GM19395 (cell line): ENCODE results near the gene FUT1.
"Not testable (repeated sequence)": the region's sequence is repeated elsewhere in the genome, so short reads cannot be mapped to it uniquely, and the experiment has no call there.

ENCODE experiments used
- ATAC-seq: cut with Tn5 transposase; IDR thresholded peaks from one replicate; pipeline ENCODE4 v1.9.1; 2021; ENCODE audit warnings: mild to moderate bottlenecking, moderate library complexity; ENCODE audit not compliant: unreplicated experiment

FUT1 gene

DNA sequence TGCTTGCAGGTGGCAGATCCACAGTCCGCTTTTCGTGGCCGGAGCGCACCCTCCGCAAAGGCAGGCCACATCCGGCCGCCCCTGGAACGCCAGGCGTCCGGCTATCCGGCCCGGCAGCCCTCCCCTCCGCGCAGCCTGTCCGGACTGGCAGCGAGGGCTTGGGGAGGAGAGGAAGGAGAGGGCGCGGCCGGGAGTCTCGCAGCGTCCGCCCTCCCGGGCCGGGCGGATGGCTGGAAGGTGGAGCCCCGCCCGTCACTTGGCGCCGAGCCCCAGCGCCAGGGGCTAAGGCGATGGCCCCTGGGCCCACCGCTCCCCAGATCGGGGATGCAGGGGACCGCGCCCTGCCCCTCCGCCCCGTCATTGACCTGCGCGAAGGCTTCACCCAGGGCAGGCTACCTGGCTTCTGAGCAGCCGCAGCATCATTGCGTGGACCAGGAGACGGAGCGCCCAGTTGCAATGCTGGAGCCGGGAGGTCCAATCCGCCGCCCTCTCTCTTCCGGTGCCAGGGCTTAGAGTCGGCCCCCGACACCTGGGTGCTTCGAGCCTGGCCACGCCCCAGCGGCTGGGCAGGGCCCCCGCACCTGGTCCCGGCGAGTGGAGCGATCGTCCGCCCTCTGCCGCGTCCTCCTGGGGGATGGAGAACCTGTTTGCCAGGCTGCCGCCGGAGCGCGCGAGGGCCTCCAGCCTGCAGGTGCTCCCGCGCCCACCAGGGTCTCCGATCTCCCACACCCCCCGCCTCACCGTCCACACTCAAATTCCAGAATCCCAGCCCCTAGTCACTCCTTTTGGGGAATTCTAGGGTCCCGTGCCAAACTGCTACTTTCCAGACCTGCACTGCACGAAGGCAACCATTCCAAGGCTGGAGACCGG lies at the start of gene FUT1:
TSS of gene FUT1 (minus strand) at position 146 of the 870 bp plus-strand sequence. CDS start 1,360 bp downstream, outside the sequence.
- no peak for ATAC-seq

DNA sequence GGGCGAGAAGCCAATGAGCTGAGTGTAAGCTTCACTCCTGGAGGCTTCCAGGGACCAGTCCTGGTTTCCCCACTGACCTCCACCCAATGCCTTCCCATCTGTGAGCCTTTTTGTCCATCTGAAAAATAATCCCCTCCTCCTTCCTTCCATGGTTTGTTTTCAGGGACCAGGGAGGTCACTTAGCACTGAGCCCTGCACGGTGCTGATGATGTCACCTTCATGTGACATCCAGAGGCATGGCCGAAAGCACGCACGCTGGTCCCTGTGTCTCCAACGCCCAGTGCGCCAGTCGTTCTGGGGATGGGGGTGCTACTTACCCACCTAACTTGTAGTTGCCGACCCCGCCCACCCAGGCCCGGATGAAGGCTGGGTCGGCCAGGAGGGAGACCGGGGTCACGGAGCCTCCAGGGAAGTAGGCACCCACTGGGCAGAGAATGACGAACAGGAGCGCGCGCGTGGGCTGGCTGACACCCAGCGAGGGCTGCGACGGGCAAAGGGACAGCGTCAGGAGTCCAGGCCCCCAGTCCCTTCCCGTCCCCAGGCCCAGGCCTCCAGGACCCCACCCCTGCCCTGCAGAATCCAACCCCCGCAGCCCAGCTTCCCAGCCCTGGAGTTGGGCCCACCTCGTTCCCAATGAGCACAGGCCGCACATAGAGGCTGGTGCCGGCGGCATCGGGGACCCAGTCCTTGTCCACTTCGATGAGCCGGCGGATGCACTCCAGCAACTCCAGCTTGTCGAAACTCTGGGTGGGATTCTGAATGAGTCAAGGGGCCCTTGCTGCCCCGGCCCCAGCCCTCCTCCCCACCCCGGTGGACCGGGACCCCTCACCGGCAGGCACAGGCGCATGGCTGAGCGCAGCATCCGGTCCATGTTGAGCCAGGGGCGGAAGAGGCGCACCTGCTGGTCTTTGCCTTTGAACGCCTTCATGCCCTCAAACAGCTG lies 47.2 kb upstream of the FUT1 start:
- ATAC-seq = no peak

DNA sequence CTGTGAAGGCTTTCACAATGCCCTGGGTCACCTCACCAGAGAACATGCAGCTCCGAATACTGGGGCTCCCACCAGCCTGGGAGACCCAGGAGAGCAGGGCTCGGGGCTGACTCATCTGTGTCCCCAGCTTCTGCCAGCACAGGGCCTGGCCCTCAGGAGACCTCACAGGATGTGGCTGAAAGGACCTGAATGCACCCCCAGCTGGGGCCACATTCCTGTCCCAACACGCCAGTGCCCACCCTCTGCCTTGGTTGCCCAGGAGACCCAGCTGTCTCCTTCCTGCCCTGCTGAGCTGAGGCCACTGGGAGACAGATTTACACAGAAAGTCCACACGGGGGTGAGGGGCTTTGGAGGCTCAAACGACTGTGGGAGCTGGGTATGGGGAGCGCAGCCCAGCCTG lies 46.5 kb upstream of the FUT1 start:
- no peak for ATAC-seq

DNA sequence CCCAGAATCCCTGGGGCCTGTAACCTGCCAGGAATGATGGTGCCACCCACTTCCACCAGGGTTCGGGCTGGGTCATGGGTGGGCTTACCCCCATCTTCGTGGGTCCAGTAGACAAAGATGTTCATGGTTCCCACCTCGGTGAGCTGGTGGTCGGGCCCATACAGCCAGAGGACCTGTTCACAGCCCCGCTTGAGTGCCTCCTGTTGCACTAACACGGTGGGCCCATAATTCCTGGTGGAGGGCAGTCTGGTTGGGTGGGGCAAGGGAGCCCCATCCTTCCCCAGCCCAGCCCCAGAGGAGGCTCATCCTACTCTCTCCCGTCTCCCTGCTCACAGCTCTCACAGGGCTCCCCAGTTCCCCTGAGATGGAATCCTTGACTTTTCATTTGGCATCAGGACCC lies 44.7 kb upstream of the FUT1 start:
- no peak for ATAC-seq

DNA sequence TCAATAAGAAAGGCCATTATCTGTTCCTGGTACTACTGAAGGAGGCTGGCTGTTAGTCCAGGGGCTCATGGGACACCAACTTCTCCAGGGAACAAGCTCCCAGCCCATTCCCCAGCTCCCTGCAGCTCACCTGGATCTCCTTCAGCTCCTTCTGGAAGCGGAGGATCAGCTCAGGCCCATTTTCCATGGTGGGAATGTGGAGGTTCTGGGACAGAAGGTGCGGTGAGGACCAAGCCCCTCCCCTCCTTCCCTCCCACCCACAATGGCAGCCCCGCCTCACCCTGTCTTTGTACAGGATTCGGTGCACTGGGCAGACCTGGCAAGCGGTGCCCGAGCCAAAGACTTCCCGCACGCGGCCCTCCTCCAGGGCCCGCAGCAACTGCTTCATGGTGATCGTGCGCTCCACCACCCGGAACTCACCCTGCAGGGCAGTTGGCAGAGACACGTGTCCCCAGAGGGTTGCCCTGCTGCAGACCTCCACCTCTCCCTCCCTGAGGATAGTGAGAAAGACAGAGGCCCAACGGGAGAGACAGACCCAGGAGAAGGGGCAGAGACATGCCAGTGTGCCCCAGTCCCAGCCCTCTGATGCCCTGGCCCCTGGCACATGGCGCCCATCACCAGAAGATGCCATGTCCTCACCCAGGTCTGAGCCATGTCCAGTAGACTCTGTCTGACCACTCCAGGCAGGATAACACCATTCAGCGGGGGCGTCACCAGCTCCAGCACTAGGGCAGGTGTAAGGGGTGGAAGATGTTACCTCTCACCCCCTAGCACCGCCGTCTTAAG lies 44.0 kb upstream of the FUT1 start:
- ATAC-seq = no peak

DNA sequence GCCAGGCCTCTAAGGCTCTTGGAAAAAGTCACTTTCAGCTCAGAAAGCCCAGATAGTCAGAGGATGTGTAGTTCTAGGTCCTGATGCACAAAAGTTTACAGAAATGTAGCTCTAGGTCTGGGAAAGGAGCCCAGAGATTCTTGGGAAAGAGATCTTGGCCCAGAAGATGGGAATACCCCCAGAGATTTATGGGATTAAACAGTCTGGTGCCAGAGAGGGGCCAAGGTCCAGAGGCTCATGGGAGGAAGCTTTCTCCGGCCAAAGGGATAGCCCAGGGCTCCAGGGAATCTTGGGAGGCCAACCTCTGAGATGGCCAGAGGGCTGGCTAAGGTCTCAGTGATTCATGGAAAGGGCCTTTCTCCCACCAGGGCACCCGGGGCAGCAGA lies 43.2 kb upstream of the FUT1 start:
- ATAC-seq = no peak

DNA sequence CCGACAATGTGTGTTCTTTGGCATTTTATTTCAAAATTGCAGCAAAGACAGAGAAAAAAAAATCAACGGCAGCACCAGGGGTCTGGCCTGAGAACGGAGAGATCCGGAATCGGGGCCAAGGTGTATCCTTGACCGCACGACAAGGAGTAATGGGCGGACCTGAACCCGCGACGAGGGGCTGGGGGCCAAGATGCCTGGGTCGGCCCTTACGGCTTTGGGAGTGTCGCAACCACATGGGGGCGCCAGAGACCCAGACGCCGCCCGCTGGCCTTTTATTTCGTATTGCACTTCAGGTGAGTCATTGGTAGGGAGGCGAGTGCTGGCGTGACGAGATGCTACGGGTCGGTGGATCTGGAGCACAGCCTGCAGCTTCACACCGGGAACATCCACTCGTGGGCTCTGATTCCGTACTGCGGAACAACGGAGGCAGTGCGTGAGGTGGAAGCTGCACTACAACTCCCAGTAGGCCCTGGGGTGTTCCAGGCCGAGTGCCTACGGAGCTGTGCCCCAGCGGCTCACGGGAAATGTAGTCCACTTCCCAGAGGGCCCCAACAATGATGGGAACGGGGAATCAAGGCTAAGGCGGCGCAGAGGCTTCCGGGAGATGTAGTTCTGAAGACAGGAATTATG lies 42.7 kb upstream of the FUT1 start:
- peak; percentile 75 for ATAC-seq

DNA sequence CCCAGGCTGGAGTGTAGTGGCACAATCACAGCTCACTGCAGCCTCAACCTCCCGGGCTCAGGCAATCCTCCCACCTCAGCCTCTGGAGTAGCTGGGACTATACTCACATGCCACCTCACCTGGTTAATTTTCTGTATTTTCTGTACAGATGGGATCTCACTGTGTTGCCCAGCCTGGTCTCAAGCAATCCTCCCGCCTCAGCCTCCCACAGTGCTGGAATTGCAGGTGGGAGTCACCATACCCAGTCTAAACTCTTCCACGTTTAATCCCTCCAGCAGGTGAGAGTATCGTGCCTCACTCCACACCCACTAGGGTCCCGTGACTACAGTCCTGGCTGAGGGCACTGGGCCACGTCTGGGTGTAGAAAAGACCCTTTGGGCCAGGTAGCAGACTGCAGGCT lies 41.9 kb upstream of the FUT1 start:
- ATAC-seq = no peak

DNA sequence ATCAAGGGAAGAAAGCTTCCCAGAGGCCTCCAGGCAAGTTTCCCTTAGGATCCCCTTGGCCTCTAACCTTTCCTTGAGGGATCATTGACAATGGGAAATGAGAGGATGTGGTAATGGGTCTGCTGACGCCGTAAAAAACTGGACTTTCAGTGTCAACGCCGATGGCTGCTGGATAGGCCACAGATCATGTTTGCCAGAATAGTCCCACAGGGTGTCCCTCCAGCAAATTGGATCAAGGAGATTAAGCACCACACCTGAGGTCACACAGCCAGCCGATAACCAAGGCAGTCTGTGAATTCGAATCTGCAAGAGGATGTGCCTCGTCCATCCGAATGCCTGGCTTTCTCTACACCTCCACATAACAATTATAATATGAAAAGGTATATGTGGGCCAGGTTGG lies 40.8 kb upstream of the FUT1 start:
- no peak for ATAC-seq

DNA sequence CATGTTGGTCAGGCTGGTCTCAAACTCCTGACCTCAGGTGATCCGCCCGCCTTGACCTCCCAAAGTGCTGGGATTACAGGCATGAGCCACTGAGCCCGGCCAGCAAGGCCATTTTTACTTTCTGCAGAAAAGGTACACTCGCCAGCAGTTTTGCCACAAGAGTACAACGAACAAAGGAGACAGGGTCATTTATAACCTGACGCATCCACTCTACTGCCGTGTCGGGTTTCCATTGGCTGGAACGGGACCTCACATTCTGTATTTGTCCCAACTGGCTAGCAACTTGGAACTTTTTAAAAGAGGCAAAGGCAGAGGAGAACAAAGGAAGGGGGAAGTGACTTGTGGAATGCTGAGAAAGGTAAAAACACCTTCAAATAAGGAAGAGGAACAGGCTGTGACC lies 34.9 kb upstream of the FUT1 start:
- not testable (repeated sequence) for ATAC-seq

DNA sequence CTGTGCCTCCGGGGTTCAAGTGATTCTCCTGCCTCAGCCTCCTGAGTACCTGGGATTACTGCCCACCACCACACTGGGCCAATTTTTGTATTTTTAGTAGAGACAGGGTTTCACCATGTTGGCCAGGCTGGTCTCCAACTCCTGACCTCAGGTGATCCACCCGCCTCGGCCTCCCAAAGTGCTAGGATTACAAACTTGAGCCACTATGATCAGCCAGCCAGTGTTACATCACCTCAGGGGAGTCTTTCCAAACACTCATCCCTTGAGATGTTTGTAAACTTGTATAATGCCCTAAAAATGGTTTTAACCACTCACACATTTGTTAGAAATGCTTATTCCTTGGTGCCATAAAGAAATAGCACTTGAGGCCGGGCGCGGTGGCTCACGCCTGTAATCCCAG lies 34.0 kb upstream of the FUT1 start:
- not testable (repeated sequence) for ATAC-seq

DNA sequence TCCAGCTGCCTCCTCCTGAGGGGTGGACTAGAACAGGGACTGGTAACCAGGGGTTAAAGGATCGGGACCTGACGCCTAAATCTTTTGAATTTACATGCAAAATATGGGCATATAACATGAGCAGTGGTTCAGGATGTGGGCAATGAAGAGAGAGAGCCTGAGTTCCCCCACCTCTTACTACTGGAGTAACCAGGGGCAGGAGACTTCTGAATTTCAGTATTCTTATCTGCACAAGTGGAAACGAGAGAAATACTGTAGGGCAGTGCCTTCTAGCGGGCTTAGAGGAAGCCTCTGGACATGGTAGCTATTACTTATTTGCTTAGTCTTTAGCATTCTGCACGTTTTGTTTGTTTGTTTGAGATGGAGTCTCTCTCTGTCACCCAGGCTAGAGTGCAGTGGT lies 32.1 kb upstream of the FUT1 start:
- no peak for ATAC-seq

DNA sequence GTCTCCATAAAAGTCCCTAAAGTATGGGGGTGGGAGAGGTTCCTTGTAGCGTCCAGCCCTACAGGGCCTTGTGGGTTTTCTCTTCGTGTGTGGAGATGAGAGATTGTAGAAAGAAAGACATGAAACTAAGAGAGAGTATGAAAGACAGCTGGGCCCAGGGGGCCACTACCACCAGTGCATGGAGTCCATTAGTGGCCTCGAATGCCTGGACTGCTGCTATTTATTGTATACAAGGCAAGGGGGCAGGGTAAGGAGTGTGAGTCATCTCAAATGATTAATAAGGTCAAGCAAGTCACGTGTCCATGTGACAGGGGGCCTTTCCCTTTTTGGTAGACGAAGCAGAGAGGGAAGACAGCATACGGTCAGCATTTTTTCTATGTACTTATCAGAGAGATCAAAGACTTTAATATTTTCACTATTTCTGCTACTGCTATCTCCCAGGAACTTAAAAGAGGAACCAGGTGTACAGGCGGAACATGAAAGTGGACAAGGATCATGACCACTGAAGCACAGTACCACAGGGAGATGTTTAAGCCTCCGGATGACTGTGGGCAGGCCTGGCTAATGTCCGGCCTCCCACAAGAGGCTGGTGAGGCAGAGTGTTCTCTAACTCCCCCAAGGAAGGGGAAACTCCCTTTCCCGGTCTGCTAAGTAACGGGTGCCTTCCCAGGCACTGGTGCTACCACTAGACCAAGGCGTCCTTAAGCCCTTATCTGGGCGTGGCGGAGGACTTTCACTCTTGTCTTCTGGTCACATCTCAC lies 28.4 kb upstream of the FUT1 start:
- ATAC-seq = no peak

DNA sequence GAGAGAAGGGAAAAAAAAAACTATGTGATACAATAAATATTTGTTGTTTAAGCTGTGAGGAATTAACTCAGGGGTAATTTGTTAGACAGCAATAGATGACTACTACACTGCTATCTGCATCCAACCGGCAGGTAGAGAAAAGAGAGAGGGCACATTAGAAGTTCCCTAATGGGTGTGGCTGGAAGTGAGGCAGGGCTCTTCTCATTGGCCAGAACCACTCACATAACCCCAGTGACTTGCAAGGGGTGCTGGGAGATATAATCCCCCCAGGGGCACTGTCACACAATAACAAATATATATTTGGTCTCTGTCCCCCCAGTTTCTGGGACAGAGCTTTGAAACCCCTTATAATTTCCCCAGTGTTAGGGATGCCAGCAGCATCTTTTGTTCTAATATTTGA lies 27.2 kb upstream of the FUT1 start:
- no peak for ATAC-seq

DNA sequence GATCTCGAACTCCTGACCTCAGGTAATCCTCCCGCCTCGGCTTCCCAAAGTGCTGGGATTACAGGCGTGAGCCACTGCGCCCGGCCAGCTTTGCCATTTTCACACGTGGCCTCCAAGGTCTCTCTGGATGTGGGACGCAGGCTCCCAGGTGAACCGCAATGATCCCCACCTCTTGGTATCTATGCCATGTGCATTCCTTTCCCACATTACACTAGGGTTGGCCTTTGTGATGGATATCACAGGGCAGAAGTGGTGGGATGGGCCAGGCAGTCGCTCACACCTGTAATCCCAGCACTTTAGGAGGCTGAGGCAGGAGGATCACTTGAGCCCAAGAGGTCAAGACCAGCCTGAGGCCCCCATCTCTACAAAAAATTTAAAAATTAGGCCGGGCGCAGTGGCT lies 25.3 kb upstream of the FUT1 start:
- no peak for ATAC-seq

DNA sequence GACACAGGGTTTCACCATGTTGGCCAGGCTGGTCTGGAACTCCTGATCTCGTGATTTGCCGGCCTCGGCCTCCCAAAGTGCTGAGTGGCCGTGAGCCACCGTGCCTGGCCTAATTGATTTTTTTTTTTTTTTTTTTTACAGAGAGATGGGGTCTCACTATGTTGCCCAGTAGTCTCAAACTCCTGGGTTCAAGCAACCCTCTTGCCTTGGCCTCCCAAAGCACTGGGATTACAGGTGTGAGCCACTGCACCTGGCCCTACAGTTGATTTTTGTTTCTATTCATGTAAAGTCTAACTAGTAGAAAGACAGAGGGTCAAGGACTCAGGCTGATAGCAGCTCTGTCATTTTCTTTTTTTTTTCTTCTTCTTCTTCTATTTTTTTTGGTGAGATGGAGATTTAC lies 24.7 kb upstream of the FUT1 start:
- ATAC-seq = no peak

DNA sequence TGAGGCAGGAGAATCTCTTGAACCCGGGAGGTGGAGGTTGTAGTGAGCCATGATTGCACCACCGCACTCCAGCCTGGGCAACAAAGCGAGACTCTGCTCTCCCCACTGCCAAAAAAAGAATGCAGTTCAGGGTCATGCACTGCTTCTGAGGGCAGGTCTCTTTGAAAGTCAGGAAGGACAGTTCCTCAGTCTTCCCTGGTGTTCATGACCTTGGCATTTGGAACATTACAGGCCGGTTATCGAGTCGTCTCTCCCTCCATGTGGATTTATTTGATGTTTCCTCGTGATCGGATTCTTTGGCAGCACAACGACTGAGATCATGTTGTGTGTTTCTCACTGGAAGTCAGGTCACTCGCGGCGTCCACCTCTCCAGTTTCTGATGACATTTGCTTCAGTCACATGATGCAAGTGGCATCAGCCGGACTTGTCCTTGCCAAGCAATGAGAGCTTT lies 20.1 kb upstream of the FUT1 start:
- no peak for ATAC-seq

DNA sequence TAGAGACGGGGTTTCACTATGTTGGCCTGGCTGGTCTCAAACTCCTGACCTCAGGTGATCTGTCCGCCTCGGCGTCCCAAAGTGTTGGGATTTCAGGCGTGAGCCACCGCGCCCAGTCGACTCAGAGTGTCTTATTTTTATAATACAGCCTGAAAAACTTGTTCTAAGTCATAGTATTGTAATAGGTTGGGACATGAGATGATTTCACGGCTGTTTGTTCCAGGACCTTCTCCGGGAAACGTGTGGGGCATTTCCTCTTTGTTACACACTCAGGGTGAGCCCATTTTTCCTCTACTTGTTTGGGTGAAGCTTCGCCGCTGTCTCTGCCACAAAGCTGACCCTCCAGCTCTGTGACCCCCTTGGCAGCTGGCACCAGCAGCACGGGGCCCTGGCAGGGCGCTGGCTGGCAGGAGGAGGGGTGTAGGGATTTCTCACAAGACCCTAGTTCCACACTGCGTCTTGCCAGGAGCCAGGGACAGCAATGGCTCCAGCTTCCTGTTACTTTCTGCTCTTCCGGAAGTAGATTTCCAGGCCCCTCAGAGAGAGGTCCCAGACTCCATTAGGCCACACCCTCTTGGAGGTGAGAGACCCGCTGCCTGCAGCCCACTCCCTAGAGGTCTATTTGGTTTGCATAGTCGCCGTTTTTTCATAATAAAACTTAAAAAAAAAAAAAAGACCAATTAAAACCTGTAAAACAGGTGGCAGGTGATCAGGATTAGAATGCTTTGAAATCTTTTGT lies 18.5 kb upstream of the FUT1 start:
- ATAC-seq = no peak

DNA sequence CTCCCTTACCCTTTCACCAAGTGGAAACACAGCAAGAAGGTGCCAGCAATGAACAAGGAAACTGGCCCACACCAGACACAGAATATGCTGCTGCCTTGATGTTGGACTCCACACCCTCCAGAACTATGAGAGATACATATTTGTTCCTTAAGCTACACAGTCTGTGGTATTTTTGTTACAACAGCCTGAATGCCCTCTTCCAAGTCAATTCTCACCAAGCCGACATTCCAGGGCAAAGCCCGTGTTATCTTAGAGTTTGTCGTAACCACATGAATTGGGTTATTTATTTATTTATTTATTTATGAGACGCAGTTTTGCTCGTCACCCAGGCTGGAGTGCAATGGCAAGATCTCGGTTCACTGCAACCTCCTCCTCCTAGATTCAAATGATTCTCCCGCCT lies 17.8 kb upstream of the FUT1 start:
- ATAC-seq = no peak
